ENCODE data around the gene PCDHB1.
"Not testable (repeated sequence)": the region's sequence is repeated elsewhere in the genome, so short reads cannot be mapped to it uniquely, and the experiment has no call there.

Gene PCDHB1

DNA sequence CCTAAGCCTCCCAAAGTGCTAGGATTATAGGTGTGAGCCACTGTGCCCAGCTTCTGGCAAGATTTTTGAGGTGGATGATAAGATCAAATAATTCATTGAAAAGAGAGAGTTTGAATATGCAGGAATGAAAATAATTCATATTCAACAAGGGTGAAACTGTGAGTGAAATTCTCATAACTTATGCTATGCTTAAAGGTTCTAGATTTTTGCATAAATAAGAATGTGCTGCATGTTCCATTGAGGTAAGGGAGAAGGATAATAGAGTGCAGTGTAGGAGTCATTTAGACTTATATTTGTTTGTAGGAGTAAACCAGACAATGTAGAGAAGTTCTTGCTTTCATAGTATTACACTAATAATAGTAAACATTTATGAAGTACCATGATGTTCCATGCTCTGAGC is 31.1 kb downstream of the PCDHB1 start:
- DNase-seq: no peak

DNA sequence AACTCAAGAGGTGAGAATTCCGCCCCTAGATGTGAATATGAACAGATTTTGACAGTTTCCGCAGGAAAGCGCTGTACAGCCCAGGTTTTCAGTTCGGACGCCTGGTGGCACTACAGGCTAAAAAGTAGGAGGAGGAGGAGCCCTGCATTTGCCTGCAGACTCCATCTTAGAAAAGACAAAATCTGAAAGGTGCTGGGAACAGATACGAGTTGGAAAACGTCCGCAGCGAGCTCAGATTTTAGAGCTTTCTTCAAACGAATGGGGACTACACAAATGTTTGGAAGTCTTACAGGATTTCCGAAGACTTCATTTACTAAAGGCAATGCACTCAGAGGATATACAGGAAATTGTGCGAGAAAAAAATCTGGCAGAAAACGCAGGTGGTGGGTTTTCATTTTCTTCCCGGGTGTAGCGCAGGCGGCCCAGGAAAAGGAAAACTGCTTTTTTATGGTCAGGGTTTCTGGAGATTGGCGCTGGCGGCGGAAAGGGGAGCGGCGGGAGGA is 33.4 kb downstream of the PCDHB1 start:
- DNase-seq: no peak

DNA sequence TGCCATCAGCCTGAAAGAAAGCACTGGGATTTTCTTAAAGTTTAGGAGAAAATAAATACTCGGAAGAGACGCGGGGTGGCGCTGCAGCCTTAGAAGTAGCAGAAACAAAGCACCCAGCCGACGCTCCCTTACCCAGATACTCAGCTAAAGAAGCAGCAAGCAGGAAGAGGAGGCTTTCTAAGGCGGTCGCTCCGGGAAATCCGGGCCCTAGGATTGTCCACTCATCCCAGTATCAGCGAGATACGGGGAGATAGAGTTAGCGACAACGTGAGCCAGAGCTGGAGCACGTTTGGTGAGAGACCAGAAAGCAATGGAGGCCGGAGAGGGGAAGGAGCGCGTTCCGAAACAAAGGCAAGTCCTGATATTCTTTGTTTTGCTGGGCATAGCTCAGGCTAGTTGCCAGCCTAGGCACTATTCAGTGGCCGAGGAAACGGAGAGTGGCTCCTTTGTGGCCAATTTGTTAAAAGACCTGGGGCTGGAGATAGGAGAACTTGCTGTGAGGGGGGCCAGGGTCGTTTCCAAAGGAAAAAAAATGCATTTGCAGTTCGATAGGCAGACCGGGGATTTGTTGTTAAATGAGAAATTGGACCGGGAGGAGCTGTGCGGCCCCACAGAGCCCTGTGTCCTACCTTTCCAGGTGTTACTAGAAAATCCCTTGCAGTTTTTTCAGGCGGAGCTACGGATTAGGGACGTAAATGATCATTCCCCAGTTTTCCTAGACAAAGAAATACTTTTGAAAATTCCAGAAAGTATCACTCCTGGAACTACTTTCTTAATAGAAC is 43.5 kb downstream of the PCDHB1 start, which contains the start of gene PCDHB2:
Gene PCDHB2, plus strand, starts transcription at position 135 of the 782 bp plus-strand sequence. Its CDS starts 176 bp downstream, at position 311.
- peak; percentile 38 for DNase-seq

DNA sequence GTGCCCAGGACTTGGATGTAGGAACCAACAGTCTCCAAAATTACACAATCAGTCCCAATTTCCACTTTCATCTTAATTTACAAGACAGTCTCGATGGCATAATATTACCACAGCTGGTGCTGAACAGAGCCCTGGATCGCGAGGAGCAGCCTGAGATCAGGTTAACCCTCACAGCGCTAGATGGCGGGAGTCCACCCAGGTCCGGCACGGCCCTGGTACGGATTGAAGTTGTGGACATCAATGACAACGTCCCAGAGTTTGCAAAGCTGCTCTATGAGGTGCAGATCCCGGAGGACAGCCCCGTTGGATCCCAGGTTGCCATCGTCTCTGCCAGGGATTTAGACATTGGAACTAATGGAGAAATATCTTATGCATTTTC is 44.1 kb downstream of the PCDHB1 start:
- DNase-seq: no peak

DNA sequence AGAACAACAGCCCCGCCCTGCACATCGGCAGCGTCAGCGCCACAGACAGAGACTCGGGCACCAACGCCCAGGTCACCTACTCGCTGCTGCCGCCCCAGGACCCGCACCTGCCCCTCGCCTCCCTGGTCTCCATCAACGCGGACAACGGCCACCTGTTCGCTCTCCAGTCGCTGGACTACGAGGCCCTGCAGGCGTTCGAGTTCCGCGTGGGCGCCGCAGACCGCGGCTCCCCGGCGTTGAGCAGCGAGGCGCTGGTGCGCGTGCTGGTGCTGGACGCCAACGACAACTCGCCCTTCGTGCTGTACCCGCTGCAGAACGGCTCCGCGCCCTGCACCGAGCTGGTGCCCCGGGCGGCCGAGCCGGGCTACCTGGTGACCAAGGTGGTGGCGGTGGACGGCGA is 45.0 kb downstream of the PCDHB1 start:
- not testable (repeated sequence) for DNase-seq

DNA sequence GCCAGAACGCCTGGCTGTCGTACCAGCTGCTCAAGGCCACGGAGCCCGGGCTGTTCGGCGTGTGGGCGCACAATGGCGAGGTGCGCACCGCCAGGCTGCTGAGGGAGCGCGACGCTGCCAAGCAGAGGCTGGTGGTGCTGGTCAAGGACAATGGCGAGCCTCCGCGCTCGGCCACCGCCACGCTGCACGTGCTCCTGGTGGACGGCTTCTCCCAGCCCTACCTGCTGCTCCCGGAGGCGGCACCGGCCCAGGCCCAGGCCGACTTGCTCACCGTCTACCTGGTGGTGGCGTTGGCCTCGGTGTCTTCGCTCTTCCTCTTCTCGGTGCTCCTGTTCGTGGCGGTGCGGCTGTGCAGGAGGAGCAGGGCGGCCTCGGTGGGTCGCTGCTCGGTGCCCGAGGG is 45.4 kb downstream of the PCDHB1 start:
- DNase-seq: not testable (repeated sequence)

DNA sequence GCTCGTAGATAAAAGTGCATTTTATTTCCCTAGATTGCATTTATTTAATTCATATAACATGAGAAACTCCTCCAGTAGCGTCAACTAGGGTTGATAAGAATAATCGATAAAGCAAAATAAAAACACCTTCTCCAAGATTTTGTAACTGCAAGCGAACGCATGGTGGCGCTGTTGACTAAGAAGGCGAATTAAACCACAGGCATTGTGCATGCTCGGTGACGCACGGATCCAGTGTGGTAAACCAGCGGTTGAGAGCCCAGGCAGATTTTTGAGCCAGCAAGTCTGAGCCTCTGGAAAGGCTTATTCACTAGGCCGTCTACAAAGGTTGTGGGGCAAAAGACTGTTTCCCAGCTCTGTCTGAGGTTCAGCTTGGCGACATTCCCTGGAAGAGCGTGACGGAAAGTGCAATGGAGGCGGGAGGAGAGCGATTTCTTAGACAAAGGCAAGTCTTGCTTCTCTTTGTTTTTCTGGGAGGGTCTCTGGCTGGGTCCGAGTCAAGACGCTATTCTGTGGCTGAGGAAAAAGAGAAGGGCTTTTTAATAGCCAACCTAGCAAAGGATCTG is 49.1 kb downstream of the PCDHB1 start, which contains the start of gene PCDHB3:
Gene PCDHB3, plus strand, starts transcription at position 231 of the 563 bp plus-strand sequence. Its CDS starts 177 bp downstream, at position 408.
- no peak for DNase-seq

DNA sequence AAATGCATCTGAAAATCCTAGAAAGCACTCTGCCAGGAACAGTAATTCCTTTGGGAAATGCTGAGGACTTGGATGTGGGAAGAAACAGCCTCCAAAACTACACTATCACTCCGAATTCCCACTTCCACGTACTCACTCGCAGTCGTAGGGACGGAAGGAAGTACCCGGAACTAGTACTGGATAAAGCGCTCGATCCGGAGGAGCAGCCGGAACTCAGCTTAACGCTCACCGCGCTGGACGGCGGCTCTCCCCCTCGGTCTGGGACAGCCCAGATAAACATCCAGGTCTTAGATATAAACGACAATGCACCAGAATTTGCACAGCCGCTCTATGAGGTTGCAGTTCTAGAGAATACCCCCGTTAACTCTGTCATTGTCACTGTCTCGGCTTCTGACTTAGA is 49.9 kb downstream of the PCDHB1 start:
- DNase-seq: no peak

DNA sequence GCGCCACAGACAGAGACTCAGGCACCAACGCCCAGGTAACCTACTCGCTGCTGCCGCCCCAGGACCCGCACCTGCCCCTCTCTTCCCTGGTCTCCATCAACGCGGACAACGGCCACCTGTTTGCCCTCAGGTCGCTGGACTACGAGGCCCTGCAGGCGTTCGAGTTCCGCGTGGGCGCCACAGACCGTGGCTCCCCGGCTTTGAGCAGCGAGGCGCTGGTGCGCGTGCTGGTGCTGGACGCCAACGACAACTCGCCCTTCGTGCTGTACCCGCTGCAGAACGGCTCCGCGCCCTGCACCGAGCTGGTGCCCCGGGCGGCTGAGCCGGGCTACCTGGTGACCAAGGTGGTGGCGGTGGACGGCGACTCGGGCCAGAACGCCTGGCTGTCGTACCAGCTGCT is 50.9 kb downstream of the PCDHB1 start:
- DNase-seq: not testable (repeated sequence)

DNA sequence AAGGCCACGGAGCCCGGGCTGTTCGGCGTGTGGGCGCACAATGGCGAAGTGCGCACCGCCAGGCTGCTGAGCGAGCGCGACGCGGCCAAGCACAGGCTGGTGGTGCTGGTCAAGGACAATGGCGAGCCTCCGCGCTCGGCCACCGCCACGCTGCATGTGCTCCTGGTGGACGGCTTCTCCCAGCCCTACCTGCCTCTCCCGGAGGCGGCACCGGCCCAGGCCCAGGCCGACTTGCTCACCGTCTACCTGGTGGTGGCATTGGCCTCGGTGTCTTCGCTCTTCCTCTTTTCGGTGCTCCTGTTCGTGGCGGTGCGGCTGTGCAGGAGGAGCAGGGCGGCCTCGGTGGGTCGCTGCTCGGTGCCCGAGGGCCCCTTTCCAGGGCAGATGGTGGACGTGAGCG is 51.3 kb downstream of the PCDHB1 start:
- not testable (repeated sequence) for DNase-seq

DNA sequence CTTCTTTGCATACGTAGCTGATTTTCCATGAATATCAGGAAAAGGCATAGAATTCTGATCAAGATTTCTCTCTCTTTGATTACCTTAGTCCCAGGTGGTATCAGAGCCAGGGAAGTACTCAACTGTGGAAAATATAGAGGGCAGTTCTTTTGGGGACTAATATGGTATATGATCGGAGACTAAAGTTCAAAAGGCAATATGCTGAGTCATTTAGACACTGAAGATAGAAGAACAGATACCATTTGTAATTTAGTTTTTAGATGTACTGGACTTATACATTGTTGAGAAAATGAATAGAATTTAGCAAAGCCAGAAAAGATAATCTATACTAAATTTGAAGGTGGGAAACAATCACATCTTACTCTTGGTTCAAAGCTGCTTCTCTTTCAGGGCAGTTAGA is 54.2 kb downstream of the PCDHB1 start:
- DNase-seq: no peak

All from NCI-H1048 (cell line).